NCI-H128 (cell line): ENCODE results near the gene KRTAP6-1.

ENCODE experiments used
- DNase-seq: peaks from one replicate; lab custom pipeline; 2025; ENCODE audit not compliant: unreplicated experiment; lab: John Stamatoyannopoulos, UW

The KRTAP6-1 gene, protein sequence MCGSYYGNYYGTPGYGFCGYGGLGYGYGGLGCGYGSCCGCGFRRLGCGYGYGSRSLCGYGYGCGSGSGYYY

DNA sequence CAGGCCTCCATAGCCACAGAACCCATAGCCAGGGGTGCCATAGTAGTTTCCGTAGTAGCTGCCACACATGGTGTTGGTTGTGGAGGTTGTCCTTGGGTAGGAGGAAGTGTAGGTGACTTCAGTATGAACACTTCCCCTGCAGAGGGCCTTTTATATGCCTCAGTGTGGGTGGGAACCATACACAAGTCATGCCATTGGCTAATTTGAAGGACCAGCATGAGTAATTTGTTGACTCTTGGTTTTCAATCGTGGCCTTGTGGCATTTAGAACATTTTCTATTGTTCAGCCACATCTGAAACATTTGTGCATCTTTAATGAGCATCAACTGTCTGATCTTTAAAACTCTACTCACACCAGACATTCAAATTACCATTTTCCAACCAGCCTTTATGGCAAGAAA, at the start of gene KRTAP6-1:
Gene KRTAP6-1, minus strand, starts transcription at position 95 of the 400 bp plus-strand sequence. Its CDS starts 26 bp downstream, at position 69.
- DNase-seq, result no peak

GRCh38 chr21:30652891-30653290, 39.2 kb upstream of the KRTAP6-1 start:
- no peak for DNase-seq

- DNase-seq, result no peak
Observed at GRCh38 chr21:30646904-30647414, 33.2 kb upstream of the KRTAP6-1 start.

- DNase-seq, result no peak
Observed at GRCh38 chr21:30642564-30642963, 28.8 kb upstream of the KRTAP6-1 start, which contains the start of gene KRTAP20-3. KRTAP20-3 (plus strand) TSS chr21:30642864.

GRCh38 chr21:30638686-30639085, 25.0 kb upstream of the KRTAP6-1 start:
- DNase-seq, result no peak

DNA sequence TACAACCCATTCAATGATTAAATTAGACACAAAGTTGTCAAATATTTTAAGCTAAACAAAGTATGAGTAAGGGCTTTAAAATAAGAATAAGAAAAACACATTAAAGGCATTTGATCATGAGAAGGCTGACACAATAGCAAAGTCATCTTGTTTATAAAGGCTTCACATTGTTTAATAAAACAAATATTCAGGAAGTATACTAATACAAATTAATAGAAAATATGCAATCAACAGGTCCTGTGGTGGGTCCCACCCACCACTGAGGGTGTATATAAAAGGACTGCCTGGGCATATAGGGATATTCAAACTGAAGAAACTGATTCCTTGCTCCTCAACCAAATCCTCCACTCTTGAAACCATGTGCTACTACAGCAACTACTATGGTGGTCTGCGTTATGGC, 21.2 kb upstream of the KRTAP6-1 start, which contains the start of gene KRTAP20-2:
Gene KRTAP20-2, plus strand, starts transcription at position 301 of the 400 bp plus-strand sequence. Its CDS starts 58 bp downstream, at position 359.
- no peak for DNase-seq

GRCh38 chr21:30629200-30629599, 15.5 kb upstream of the KRTAP6-1 start:
- no peak for DNase-seq

DNA sequence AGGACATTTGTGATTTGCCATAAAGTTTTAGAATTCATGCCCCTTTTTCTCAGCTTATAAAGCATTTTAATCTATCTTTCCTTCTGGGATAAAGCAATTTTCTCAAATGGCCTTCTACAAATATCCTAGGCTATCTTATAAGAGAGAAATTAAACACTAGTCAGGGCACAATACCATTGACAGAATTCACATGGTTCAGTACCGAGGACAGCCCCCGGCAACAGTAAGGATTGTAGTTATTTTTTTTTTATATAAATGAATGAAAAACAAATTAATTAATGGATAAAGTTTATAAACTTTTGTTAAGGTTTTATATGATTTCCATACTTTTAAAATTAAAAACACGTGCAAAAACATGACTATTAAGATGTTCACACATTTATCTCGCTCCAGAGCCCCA, 14.4 kb upstream of the KRTAP6-1 start:
- no peak for DNase-seq

- no peak for DNase-seq
Observed at GRCh38 chr21:30625449-30626165, 11.9 kb upstream of the KRTAP6-1 start.

DNA sequence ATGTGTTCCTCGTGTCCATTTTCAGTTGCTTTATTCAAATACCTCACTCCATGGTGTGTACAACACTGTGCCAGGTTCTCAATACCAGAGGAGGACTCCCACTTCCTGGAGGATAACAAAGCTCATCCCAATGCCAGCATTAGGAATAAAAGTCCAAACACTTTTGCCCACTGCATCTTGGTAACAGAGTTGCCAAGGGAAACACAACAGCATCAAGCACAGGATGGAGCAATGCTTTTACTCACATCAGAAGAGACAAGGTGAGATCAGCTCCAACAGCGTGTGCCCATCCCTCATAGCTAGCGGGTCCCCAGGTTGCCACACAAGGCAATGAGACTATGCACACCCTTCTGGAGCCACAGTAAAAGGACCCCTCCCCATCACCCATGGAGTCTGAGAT, 9.6 kb upstream of the KRTAP6-1 start:
- no peak for DNase-seq

DNA sequence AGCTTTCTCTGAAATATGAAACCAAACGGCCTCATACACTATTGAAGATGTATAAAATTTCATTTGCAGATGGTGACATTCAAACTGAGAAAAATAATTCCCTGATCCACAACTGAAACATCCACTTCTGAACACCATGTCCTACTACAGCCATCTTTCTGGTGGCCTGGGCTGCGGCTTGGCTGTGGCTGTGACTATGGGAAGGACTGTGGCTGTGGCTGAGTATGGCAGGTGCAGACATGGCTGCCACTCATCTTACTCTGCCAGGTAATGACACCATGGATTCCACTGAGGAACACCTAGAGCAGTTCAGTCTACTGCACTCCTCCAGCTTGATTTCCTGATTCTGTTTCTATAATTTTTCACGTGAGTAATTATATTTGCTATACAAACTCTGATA, 6.8 kb upstream of the KRTAP6-1 start, which contains the start of gene KRTAP20-4:
Gene KRTAP20-4, plus strand, starts transcription at position 106 of the 400 bp plus-strand sequence.
- no peak for DNase-seq

GRCh38 chr21:30620080-30620479, 6.3 kb upstream of the KRTAP6-1 start:
- no peak for DNase-seq

GRCh38 chr21:30616125-30616524, 2.4 kb upstream of the KRTAP6-1 start, which contains the start of gene KRTAP20-1:
KRTAP20-1 (plus strand) TSS chr21:30616425; CDS start chr21:30616455, 30 bp downstream.
- DNase-seq, result no peak

GRCh38 chr21:30615199-30615598, 1.5 kb upstream of the KRTAP6-1 start:
- DNase-seq, result no peak

GRCh38 chr21:30612132-30612531, 1.6 kb downstream of the KRTAP6-1 start:
- DNase-seq, result no peak

DNA sequence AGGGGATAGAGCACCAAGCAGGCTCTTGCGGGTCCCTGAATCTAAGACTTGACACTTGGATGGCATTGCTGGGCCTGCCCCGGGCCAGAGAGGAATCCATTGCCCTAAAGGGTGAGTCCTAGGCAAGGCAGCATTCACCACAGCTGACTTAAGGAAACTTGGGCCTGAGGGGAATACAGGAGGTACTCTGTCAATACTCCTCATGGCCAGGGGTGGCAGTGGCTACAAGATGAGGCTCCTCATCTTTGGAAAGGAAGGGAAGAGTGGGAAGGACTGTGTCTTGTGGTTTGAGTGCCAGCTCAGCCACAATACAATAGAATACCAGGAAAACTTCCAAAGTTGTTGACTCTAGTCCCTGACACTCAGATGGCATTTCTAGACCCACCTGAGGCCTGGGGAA, 7.8 kb downstream of the KRTAP6-1 start:
- no peak for DNase-seq

DNA sequence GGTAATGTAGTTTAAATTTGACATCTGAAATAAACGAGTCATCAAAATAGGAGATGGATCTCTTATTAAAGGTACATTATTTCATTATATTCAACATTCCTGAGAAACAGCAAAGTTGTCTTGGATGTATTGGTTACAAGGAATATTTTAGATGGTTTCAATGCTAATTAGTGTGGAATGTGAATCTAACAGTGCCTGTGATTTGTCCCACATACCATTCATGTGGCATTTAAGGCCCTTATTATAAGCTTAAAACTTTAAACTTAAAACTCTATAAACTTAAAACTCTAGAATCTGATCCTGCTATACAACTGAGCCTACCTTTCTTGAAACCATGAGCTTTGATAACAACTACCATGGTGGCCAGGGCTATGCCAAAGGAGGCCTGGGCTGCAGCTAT, 12.9 kb downstream of the KRTAP6-1 start, which contains the start of gene KRTAP22-1:
Gene KRTAP22-1, plus strand, starts transcription at position 301 of the 400 bp plus-strand sequence.
- no peak for DNase-seq

DNA sequence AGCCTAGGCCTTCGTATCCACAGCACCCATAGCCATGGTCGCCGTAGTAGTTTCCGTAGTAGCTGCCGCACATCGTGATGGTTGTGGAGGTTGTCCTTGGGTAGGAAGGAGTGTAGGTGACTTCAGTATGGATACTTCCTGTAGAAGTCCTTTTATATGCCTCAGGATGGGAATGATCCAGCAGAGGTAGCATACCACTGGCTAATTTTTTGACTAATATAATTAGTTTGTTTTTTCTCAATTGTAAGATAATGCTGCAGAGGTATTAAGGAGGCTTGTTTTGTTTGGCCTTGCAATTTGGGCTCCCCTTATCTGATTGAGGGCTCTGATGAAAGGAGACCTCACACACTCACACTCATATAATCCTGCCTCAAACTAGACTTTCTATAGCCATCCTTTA, 14.9 kb downstream of the KRTAP6-1 start, which contains the start of gene KRTAP6-2:
Gene KRTAP6-2, minus strand, starts transcription at position 101 of the 400 bp plus-strand sequence. Its CDS starts 28 bp downstream, at position 73.
- DNase-seq, result no peak

- no peak for DNase-seq
Observed at GRCh38 chr21:30592140-30592539, 21.6 kb downstream of the KRTAP6-1 start, which contains the start of gene KRTAP6-3. KRTAP6-3 (plus strand) TSS chr21:30592440; CDS start chr21:30592446, 6 bp downstream.

DNA sequence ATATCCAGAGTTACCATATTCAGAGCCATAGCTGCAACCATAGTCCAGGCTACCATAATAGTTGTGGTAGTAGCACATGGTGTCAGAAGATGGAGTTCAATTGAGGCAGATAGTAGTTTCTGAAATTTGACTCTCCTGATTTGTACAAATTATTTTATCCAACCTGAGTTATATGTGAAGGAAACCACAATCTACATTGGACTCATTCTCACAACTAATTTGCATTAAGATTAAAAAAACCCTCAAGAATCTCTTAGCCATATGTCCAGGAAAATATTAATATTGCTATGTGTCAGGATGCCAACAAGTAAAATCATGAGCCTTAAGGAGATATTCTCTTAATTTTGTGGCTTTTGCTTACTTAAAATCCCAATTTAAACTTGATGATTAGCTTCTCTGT, 23.4 kb downstream of the KRTAP6-1 start, which contains the start of gene KRTAP22-2:
Gene KRTAP22-2, minus strand, starts transcription at position 101 of the 400 bp plus-strand sequence.
- DNase-seq, result no peak

GRCh38 chr21:30582870-30583269, 30.9 kb downstream of the KRTAP6-1 start:
- no peak for DNase-seq

DNA sequence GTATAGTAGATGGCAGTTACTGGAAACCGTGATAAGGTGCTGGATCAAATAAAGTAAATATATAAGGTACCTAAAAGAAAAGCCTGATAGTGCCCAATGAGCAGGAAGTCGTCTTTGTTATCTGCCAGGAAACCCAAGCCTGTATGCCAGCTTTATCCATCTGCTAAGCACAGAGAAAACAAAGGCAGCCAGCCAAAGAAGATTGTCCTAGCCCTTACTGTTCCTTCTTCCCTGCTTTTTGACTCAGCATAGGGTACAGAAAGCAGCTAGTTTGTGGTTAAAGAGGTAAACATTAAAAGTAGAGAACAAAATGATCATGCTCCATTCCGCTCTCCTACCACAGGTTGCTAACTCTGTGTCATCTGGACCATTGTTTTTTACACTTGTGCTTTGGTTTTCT, 33.6 kb downstream of the KRTAP6-1 start:
- DNase-seq, result no peak
